GM19372 (cell line): Measurements from ENCODE around the gene TMEM245.
"Not testable (repeated sequence)": the region's sequence is repeated elsewhere in the genome, so short reads cannot be mapped to it uniquely, and the experiment has no call there.

ENCODE experiments used
- ATAC-seq: cut with Tn5 transposase; IDR thresholded peaks from one replicate; pipeline ENCODE4 v1.9.1; 2021; ENCODE audit warnings: mild to moderate bottlenecking, low read depth, moderate library complexity; ENCODE audit not compliant: unreplicated experiment

Gene TMEM245

GRCh38 chr9:109010746-109011145, 109.0 kb downstream of the TMEM245 start:
- ATAC-seq, result no peak

- ATAC-seq, result no peak
These were observed 114.1 kb downstream of the TMEM245 start for GRCh38 chr9:109005678-109006077.

DNA sequence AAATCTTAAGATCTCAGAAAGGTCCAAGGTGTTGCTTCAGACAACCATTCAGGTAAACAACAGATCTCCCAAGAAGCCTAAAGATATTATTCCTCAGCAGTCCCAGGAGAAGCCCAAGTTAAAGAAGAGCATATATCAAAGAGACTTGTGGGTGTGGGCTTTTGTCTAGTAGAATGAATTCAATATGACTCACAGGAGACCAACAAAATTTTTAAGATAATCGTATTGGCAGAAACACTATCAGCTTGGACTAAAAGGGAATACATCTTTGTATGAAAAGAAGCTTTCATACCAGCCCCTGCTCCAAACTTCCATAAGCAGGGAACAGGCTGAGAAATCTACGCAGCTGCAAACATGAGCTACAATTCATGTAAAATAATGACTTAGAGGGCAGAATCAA, 116.6 kb downstream of the TMEM245 start:
- ATAC-seq, result no peak

GRCh38 chr9:109002141-109002540, 117.6 kb downstream of the TMEM245 start:
- no peak for ATAC-seq

- no peak for ATAC-seq
These were observed 118.5 kb downstream of the TMEM245 start for GRCh38 chr9:109001275-109001676.

DNA sequence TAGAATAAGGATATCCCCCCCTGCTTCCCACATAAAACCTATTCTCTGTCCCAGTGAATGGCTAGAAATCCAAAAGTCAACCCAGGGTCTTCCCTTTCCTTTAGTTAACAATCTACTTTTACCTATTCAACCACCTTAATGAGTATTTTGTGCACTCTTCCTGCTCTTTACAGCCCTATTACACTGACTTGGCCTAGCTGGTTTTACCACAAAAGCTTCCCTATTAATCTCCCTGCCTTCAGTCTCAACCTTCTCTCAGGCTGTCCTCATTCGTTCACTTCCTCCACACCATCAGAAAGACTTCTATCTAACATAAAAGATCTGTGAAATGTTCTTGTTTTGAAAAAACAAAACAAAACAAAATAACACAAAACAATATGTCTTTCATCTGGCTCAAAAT, 122.6 kb downstream of the TMEM245 start:
- ATAC-seq, result no peak

DNA sequence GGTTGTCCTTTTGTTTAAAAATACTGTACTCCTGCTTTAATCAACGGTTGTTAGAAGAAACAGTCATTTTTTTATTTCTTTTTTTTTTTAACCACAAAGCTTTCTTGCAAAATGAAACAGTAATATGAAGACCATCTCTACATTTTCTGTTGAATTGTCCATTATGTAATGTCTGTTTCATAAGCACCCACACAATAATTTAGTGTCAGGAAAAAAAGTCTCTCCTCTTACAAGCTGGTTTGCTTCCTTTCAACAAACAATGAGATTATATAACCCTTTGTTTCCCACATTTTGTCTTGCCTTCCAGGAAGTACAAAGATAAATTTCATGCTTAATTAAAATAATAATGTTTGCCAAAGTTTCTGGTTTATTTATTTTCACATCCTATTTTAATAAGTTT, 123.1 kb downstream of the TMEM245 start:
- ATAC-seq, result no peak

GRCh38 chr9:108994695-108995094, 125.1 kb downstream of the TMEM245 start:
- peak; percentile 74 for ATAC-seq

DNA sequence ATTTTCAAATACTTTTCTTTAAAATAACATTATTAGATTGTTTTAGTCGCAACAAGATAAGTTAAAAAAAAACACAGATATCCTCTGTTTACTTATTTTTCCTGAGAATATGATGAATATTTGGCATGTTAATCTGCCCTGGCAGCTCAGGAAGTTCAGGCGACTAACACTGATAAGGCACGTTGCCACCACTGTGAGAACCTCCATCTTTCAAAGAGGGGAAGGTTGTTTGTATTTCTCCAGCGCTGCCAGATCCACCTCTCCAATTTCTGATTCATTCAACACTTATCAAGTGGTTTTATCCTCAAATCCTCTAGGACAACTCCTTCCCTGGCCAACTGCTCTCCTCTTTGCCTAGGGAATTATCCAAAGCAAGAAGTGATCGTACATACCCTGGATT, 128.3 kb downstream of the TMEM245 start:
- no peak for ATAC-seq

GRCh38 chr9:108983885-108984284, 135.9 kb downstream of the TMEM245 start:
- ATAC-seq, result no peak

DNA sequence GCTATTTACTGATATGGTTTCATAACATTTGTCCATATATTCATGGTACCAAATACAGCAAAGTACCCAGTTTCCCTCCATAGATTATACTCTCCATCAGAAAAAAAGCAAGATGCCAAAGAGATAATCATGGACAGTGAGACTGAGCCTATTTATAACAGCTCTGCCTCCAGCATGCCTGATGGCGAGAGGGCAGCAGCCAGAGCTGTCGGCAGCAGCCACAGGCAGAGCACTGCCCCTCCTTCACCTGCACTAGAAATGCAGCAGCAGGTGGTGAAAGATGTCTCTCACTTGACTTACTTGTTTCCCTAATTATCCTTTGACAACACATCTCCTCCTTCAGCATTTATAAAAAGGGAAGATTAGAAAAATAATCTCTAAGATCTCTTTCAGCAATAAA, 138.9 kb downstream of the TMEM245 start:
- ATAC-seq, result no peak

DNA sequence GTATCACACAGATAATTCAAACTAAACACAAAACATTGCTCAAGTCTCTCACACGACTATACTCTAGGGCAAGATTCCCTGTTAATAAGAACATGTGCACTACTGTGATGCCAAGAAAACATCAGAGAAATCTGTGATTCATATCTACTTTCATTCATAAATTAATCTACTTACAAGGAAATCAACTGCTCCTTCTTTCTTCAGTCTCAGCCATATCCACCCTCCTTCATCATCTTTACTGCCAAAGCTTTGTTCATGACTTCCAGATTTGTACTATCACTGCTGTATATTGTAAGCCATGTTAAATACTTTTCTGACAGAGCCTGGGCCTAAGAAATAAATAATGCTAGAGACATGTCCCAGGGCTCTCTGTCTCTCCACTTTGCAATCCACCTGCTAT, 141.5 kb downstream of the TMEM245 start:
- no peak for ATAC-seq

DNA sequence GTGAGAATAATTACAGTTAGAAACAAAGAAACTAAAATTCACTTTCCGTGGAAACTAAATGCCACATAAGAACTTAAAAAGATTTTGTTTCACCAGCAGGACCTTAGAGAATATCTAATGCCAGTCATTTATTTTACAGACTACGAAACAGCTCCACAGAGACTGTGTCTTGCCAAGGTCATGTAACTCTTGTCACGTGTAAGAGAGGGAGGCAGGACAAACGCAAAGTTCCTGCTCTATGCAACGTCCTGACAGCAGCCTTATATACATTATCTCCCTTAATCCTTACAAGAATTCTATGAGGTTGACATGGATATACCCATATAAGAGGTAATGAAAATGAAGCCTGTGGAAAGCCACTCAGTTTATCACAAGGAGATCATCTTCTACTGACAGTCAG, 145.9 kb downstream of the TMEM245 start:
- ATAC-seq, result no peak

- ATAC-seq, result no peak
These were observed 147.0 kb downstream of the TMEM245 start for GRCh38 chr9:108972626-108973209.

GRCh38 chr9:108972186-108972585, 147.6 kb downstream of the TMEM245 start:
- ATAC-seq, result no peak

GRCh38 chr9:108971392-108971791, 148.4 kb downstream of the TMEM245 start:
- ATAC-seq, result not testable (repeated sequence)

DNA sequence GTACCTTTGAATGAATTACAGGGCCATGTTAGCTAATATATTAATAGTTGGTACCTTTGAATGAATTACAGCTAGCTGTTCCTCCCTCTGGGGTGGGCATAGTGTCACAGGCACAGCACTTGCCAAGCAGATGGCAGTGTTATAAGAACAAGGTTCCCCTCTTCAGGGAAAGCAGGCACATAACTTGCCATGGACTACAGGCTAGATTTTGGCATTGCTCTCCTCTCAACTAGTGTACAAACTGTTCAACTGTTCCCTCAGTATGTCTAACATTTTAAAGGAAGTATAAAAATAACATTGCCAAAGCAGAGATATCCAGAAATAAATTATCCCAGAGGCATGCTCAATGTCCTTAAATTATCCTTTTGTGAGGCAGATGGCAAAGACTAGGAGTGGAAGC, 151.8 kb downstream of the TMEM245 start:
- no peak for ATAC-seq
